Natural killer cell (primary cell): ENCODE measurements around the gene HOMER3. TPM values are rescaled to one million over a fixed set of nuclear protein-coding genes. Genes with fewer than 3 reads are reported as not detected.

ENCODE experiments used
- ATAC-seq, 3 donors: fragments of 150-1000 bp in 2 of 3; fragments of 200-7000 bp in 1 of 3; cut with Tn5 transposase; 1 replicate in 1 of 3; 2 replicates in 2 of 3; pipeline ENCODE4 v1.10.0; 2021; ENCODE audit warnings: mild to moderate bottlenecking in 2 of 3, moderate library complexity in 2 of 3
- DNase-seq, 2 donors: peaks; one replicate each; pipeline versions ENCODE4 v3.0.0 to v3.0.0-alpha.2; 2013 to 2021; ENCODE audit warnings: mixed read lengths in 1 of 2
- H3K27ac ChIP-seq: one replicate; pipeline ENCODE4 v1.5.1; 2013; ENCODE audit warnings: mild to moderate bottlenecking, low read length
- H3K27me3 ChIP-seq: one replicate; pipeline ENCODE4 v1.6.1; 2013; ENCODE audit warnings: low read length; ENCODE audit not compliant: control insufficient read depth, insufficient read depth
- H3K36me3 ChIP-seq: one replicate; pipeline ENCODE4 v1.6.1; 2013; ENCODE audit warnings: low read length; ENCODE audit not compliant: control insufficient read depth, insufficient read depth
- H3K4me1 ChIP-seq: one replicate; pipeline ENCODE4 v1.6.1; 2013; ENCODE audit warnings: low read length; ENCODE audit not compliant: control insufficient read depth, insufficient read depth
- H3K4me3 ChIP-seq: one replicate; pipeline ENCODE4 v1.5.1; 2013; ENCODE audit warnings: low read length
- H3K9me3 ChIP-seq: one replicate; pipeline ENCODE4 v1.6.1; 2013; ENCODE audit warnings: low read length; ENCODE audit not compliant: control insufficient read depth, insufficient read depth
- H3K27ac Mint-ChIP-seq, 2 donors: one replicate each; pipeline ENCODE4 v1.8.0; 2022; ENCODE audit warnings: mild to moderate bottlenecking in 2 of 2, mixed read lengths in 2 of 2, moderate library complexity in 1 of 2
- H3K27me3 Mint-ChIP-seq, 2 donors: one replicate each; pipeline ENCODE4 v1.8.0; 2022; ENCODE audit warnings: low read depth in 2 of 2, mixed read lengths in 2 of 2
- H3K36me3 Mint-ChIP-seq: one replicate; pipeline ENCODE4 v1.8.0; 2022; ENCODE audit warnings: mixed read lengths
- H3K4me1 Mint-ChIP-seq, 2 donors: one replicate each; pipeline ENCODE4 v1.8.0; 2022; ENCODE audit warnings: mixed read lengths in 2 of 2
- H3K4me3 Mint-ChIP-seq: one replicate; pipeline ENCODE4 v1.8.0; 2022; ENCODE audit warnings: mild to moderate bottlenecking, moderate library complexity, mixed read lengths
- H3K9me3 Mint-ChIP-seq, 2 donors: one replicate each; pipeline ENCODE4 v1.8.0; 2022; ENCODE audit warnings: mixed read lengths in 2 of 2
- CTCF ChIP-seq: fragments of 200-600 bp; IDR thresholded peaks from one replicate; pipeline ENCODE4 v1.8.0; 2022; ENCODE audit warnings: antibody characterized with exemption
- WGBS: methylation state at CpG from one replicate; pipeline ENCODE4 v1.1.7; 2013; ENCODE audit warnings: missing lambda C conversion rate; ENCODE audit not compliant: insufficient coverage; 5-methylcytosine and 5-hydroxymethylcytosine counted together
- intact Hi-C: fragments of 100-400 bp; cut with micrococcal nuclease; formaldehyde crosslinking; loops from one replicate; pipeline ENCODE4 v1.14.2; 2022
- total RNA-seq, 4 donors: library from RNA; stranded (reverse); fragments of 120-200 nt in 1 of 4; gene quantifications; one replicate each; pipeline versions ENCODE4 v1.2.3 to v1.2.4, GENCODE V29; 2013 to 2022

Gene HOMER3
- total RNA-seq, 3 donors from 2014 or later (not counting 1 experiment from before 2014, with no cell fraction given): 0.19 to 4.8 TPM; not detected in 1

GRCh38 chr19:18908917-18909619 lies 31.9 kb downstream of the HOMER3 start:
- peaks cover 4% of the 10 kb centered on the region for H3K4me1 ChIP-seq
- Mint-ChIP-seq H3K4me1 (peaks cover 0 to 14% of the 10 kb centered on the region in 2 donors), H3K27ac (no peak overlapping the region), H3K36me3 (no peaks in the 10 kb centered on the region), H3K9me3 (no peaks in the 10 kb centered on the region), H3K27me3 (no peaks in the 10 kb centered on the region), H3K4me3 (no peak overlapping the region)
- no peak for TF ChIP-seq CTCF
- no peak for DNase-seq
- intact Hi-C loops: no loop called here
- peaks cover 48% of the 10 kb centered on the region for H3K36me3 ChIP-seq
- H3K27me3 ChIP-seq: no peaks in the 10 kb centered on the region
- no peaks in the 10 kb centered on the region for H3K9me3 ChIP-seq
- no peak overlapping the region for H3K4me3 ChIP-seq
- WGBS: 96% methylated on average over 17 of the region's 17 CpGs
- ATAC-seq: no peak
- no peak overlapping the region for H3K27ac ChIP-seq

GRCh38 chr19:18906605-18907519 lies 34.2 kb downstream of the HOMER3 start:
- H3K4me3 Mint-ChIP-seq: no peak overlapping the region
- H3K27ac ChIP-seq: no peak overlapping the region
- H3K27me3 ChIP-seq: no peaks in the 10 kb centered on the region
- WGBS: 97% methylated on average over 36 of the region's 36 CpGs
- no peaks in the 10 kb centered on the region for H3K36me3 Mint-ChIP-seq
- H3K9me3 ChIP-seq: no peaks in the 10 kb centered on the region
- no peak overlapping the region for H3K4me3 ChIP-seq
- H3K27me3 Mint-ChIP-seq: no peaks in the 10 kb centered on the region
- DNase-seq (no peak), ATAC-seq (peak in 1 of 3 donors; percentile 9)
- TF ChIP-seq CTCF: no peak
- peaks cover 43% of the 10 kb centered on the region for H3K36me3 ChIP-seq
- H3K4me1 ChIP-seq: no peaks in the 10 kb centered on the region
- no peaks in the 10 kb centered on the region for H3K9me3 Mint-ChIP-seq
- H3K4me1 Mint-ChIP-seq: peaks cover 0 to 5% of the 10 kb centered on the region in 2 donors
- no peak overlapping the region for H3K27ac Mint-ChIP-seq
- intact Hi-C loops: no loop called here

DNA sequence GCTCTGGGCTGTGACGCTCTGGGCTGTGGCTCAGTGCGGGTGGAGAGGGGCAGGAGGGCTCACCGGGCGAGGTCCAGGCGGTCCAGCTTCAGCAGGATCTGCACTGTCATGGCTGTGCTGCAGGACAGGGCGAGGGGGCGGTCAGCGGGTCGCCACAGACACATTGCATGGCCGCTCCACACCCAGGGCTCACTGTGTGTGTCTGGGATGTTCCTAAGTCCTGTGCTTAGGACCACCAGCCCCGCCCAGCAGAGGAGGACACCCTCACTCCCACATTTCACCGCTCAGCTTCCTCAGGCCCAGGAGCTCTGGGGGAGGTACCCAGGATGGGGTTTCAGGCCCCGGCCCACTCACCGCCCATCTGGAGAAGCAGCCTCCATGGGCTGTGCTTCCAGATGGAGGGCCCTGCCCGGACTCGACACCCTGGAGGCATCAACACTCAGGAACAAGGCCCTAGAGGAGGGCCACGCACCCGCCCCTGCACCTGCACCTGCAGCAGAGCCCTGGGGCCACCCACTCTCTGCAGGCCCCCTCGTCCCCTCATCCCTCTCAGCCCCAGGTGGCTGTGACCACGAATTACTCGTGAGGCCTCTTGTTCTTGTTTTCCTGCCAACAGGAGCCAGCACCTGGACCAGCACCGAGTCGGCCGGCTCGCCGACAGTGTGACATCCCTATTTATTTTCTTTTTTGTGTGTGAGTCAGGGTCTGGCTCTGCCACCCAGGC lies 35.3 kb downstream of the HOMER3 start:
- Mint-ChIP-seq H3K9me3 (no peaks in the 10 kb centered on the region), H3K4me3 (no peak overlapping the region), H3K4me1 (peaks cover 0 to 5% of the 10 kb centered on the region in 2 donors), H3K27me3 (no peaks in the 10 kb centered on the region), H3K36me3 (no peaks in the 10 kb centered on the region), H3K27ac (peak overlapping the region; percentile 32 to 41)
- no peak for ATAC-seq
- intact Hi-C loops: no loop called here
- no peaks in the 10 kb centered on the region for H3K27me3 ChIP-seq
- DNase-seq: peak in 1 of 2 donors; percentile 4
- no peaks in the 10 kb centered on the region for H3K4me1 ChIP-seq
- H3K36me3 ChIP-seq: peaks cover 46% of the 10 kb centered on the region
- H3K9me3 ChIP-seq: no peaks in the 10 kb centered on the region
- H3K4me3 ChIP-seq: no peak overlapping the region
- H3K27ac ChIP-seq: no peak overlapping the region
- no peak for TF ChIP-seq CTCF
- 88% methylated on average over 22 of the region's 26 CpGs for WGBS
